22Rv1 (cell line): ENCODE measurements around the gene CNEP1R1.

ENCODE experiments used
- H3K27ac ChIP-seq: fragments of 450-650 bp; 2 replicates; pipeline ENCODE4 v1.5.1; 2017
- CTCF ChIP-seq: fragments of 450-650 bp; IDR thresholded peaks from 2 replicates; pipeline ENCODE4 v1.5.1; 2017; ENCODE audit warnings: mild to moderate bottlenecking
- ZFX ChIP-seq: fragments of 450-650 bp; IDR thresholded peaks from 2 replicates; pipeline ENCODE4 v1.6.1; 2017; ENCODE audit warnings: antibody characterized with exemption, borderline replicate concordance

Gene CNEP1R1

GRCh38 chr16:50015631-50016030, 9.4 kb upstream of the CNEP1R1 start:
- no peak overlapping the region for H3K27ac ChIP-seq

DNA sequence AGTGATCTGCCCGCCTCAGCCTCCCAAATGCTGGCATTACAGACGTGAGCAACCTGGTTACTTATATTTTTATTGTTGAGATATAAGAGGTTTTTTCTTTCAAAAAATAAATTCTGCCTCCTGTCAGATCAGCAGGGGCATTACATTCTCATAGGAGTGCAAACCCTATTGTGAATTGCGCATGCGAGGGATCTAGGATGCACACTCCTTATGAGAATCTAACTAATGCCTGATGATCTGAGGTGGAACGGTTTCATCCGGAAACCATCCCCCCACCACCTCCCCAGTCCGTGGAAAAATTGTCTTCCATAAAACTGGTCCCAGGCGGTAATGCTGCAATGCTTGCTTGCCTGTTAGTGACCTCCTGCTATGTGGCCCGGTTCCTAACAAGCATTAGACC, 7.5 kb upstream of the CNEP1R1 start:
- H3K27ac ChIP-seq: no peak overlapping the region
- TF ChIP-seq ZFX: no peak
- TF ChIP-seq CTCF: no peak

More at GRCh38 chr16:50015631-50016030, 9.4 kb upstream of the CNEP1R1 start:
- no peak for TF ChIP-seq ZFX
- no peak for TF ChIP-seq CTCF

GRCh38 chr16:50021544-50021943, 3.5 kb upstream of the CNEP1R1 start:
- no peak for TF ChIP-seq ZFX
- no peak for TF ChIP-seq CTCF
- H3K27ac ChIP-seq: no peak overlapping the region

DNA sequence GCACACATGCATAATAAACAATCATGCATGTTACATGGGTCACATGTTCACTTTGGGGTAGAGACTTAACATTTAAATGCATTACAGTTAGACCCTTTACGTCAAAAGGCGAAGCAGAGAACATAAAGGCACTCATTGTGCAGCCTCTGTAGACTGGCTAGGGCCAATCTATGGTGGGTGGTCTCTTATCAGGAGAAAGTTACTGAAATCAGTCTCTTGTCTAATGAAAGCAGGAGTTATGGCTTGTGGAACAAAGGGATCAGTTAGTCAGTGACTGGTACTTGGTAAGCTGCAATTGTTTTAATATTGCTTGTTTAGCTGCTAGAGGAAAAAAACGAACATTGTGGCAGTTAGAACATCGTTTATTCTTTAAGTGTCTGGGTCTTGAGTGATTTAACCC, 1.4 kb upstream of the CNEP1R1 start:
- TF ChIP-seq ZFX (no peak), CTCF (no peak)
- H3K27ac ChIP-seq: no peak overlapping the region

DNA sequence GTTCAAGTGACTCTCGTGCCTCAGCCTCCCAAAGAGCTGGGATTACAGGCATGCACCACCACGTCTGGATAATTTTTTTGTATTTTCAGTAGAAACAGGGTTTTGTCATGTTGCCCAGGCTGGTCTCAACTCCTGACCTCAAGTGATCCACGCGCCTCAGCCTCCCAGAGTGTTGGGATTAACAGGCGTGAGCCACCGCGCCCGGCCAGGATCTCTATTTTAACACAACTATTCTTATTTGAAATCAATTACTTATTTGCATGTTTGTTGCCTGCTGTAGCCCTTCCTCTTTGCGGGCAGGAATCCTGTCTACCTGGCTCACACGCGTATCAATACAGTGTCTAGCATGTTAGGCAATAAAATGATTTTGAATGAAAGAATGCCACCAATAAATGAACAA, 818 bp upstream of the CNEP1R1 start:
- no peak for TF ChIP-seq CTCF
- no peak for TF ChIP-seq ZFX

GRCh38 chr16:50025537-50025931, 509 bp downstream of the CNEP1R1 start:
- TF ChIP-seq ZFX (no peak), CTCF (no peak)
- peak overlapping the region; percentile 70 for H3K27ac ChIP-seq

More for the DNA sequence above, 818 bp upstream of the CNEP1R1 start:
- H3K27ac ChIP-seq: no peak overlapping the region

DNA sequence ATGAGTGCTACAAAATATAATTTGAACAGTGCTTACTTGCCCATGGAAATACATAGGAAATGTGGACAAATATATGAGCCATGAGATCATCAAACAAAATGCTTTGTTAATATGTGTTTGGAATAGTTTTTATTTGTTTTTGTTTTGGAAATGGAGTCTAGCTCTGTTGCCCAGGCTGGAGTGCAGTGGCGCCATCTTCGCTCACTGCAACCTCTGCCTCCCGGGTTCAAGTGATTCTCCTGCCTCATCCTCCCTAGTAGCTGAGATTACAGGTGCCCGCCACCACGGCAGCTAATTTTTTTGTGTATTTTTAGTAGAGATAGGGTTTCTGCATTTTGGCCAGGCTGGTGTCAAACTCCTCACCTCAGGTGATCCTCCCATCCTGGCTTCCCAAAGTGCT, 2.8 kb downstream of the CNEP1R1 start:
- no peak for TF ChIP-seq ZFX
- no peak for TF ChIP-seq CTCF
- H3K27ac ChIP-seq: no peak overlapping the region
